Measurements from ENCODE around the gene SPRY4.

GRCh38 chr5:142334538-142334937 lies 9.7 kb upstream of the SPRY4 start:
- TF ChIP-seq CTCF (IDR thresholded peaks at IDR 0.05) (no peak), POLR2AphosphoS5 (IDR thresholded peaks at IDR 0.05) (no peak), EP300 (IDR thresholded peaks at IDR 0.05) (no peak)

All from upper lobe of left lung (tissue), 4 donors.